ENCODE data around the gene AUTS2.
"Not testable (repeated sequence)": the region's sequence is repeated elsewhere in the genome, so short reads cannot be mapped to it uniquely, and the experiment has no call there.

AUTS2 gene

DNA sequence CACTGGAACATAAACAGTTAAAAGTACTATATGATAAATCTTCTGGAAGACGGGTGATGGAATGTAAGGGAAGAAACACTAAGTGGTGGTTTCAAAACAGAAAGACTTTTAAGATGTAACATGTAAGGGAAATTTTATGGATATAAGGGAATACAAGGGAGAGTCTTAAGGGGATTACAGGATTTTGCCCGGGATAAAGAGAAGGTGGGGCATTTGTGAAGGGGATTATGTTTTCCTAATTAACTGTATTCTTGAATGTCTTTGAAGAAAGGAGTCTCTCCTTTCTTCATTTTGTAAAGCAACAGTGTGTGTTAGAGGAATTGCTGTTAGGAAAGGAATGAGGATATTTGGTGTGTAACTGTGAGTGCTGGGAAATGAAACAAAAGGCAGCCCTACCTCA, 745.2 kb downstream of the AUTS2 start:
- DNase-seq = no peak

GRCh38 chr7:70344726-70345125, 746.5 kb downstream of the AUTS2 start:
- no peak for DNase-seq

GRCh38 chr7:70346844-70347462, 748.7 kb downstream of the AUTS2 start:
- DNase-seq = no peak

DNA sequence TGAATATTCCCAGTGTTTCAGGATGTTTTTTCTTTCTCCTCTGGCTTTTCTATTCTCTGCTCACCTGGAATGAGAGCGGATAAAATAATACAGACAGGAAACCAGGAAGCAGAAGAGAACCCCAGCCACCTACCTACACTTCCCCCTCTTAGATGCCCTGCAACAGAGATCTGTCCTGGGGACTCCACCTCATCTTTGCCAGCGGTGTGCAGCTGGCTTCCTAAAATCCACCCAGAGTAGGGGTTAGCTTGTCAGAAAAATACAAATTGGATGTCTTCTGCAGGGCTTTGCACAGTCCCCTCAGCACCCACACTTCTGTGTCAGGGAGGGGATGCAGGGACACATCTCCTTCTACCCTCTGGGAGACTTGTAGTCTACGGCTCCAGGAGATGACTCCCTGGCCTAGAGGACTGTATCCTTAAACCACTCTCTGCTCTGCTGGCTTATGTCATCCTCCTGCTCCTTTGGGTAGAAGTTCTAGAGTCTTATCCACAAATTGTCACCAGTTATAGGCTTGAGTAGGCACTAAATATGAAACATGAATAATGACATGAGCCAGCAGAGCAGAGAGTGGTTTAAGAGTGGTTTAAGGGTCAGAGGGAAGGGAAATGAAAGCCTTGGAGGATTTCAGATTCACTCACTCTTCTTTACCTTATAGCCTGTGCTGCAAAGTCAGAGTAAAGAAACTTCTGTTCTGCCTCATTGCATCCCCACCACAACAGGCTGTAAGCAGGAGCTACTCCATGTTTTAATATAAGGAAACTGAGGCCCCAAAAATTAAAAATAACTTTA, 749.4 kb downstream of the AUTS2 start:
- DNase-seq = no peak

DNA sequence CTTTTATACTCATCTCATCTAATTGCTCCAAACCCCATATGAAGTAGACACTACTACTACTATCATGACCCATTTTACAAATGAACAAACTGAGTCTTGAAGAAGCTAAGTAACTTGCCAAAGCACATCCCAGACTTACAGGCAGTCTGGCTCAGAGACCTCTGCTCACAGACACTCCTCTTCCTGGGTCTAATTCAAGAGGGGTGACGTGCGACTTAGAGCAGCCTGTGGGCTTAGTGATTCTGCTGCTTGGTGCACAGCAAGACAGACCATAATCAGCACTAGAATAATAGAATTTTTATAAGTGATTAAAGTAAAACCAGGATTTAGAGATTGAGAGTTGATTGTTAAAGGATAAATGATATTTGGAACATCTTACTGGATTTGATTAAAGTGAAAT, 750.8 kb downstream of the AUTS2 start:
- DNase-seq = no peak

DNA sequence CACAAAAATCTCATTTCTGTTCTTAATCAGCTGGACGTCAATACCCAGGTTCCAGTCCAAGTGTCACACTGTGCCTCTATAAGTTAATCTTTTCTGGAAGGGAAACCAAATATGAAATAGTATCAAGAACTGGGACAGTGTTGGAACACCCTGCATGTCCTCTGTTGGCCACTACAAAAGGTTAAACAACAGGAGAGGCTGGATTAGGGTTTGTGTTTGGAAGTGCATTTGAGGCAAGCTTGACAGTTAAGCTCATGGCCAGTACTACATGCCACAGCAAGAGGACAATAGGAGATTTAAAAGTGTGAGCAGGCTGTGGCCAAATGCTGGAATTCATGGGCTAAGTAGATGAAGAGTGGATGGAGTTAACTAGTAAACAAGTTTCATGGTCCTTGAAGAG, 751.5 kb downstream of the AUTS2 start:
- no peak for DNase-seq

DNA sequence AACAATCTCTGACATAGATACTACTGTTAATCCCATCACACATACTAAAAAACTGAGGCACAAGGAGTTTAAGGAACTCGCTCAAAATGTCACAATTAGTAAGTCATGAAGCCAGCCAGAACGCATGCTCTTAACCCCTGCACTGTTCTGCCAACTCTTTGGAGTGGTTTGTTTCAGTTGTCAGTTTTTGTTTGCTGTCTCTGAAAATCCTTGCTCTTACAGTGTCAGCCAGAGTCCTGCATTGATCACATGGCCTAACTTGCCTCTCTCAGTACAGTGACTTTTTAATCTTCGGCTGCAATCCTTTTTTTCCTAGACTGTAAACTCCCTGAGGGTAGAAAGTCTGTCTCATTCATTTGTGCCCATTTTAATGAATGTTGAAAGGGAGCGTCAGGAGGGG, 753.8 kb downstream of the AUTS2 start:
- no peak for DNase-seq

- no peak for DNase-seq
Observed at GRCh38 chr7:70352906-70353305, 754.6 kb downstream of the AUTS2 start.

- no peak for DNase-seq
Observed at GRCh38 chr7:70353330-70353945, 755.2 kb downstream of the AUTS2 start.

DNA sequence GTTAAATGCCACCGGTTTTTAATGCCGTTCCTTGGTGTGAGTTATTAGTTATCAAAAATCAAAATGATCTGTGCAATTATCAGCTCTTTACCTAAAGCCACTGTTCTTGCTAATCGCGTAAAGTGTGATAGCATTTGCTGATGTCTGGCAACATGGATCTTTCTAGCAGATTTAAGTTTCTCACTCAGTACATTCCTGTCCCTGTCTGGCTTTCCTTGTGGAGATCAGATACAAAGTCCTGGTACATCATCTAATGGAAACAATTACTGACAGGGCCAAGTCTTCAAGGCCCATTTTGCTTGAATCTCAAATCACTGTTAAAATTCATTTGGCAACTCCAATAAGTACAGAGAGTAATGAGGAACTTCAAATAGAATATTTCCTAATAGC, 755.7 kb downstream of the AUTS2 start:
- no peak for DNase-seq

- DNase-seq = peak; percentile 63
Observed at GRCh38 chr7:70354409-70355169, 756.3 kb downstream of the AUTS2 start.

- DNase-seq = no peak
Observed at GRCh38 chr7:70355198-70356020, 757.1 kb downstream of the AUTS2 start.

DNA sequence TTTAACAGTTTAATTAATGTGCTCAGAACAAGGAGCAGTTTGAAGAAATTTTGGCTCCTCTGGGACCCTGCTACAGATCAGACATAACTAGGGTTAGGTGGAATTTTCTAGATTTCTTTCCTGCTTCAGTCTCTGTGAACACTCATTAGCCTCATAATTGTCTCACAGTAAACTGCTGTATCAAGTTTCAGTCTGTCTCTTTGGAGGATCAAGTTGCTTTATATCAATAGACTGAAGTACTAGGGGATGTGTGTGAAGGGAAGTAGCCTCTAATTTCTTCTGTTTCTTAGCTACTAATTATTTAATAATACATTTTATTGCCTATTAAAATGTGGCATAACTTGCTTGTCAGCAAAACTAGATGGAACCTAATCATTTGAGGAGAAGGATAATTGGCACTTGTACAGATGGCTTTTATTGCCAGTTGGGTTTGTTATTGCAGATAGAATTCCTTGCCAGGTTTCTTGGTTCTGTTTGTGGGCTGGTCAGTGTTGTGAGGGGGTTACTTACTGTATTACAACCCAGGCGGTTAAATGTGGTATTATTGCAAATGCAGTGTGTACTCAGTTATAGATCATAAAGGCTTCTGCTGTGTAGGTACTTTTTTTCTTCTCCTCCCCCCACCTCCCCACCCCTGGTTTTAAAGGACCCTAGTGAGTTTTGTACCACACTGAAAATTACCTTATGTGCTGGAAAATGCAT, 758.0 kb downstream of the AUTS2 start:
- DNase-seq = no peak

DNA sequence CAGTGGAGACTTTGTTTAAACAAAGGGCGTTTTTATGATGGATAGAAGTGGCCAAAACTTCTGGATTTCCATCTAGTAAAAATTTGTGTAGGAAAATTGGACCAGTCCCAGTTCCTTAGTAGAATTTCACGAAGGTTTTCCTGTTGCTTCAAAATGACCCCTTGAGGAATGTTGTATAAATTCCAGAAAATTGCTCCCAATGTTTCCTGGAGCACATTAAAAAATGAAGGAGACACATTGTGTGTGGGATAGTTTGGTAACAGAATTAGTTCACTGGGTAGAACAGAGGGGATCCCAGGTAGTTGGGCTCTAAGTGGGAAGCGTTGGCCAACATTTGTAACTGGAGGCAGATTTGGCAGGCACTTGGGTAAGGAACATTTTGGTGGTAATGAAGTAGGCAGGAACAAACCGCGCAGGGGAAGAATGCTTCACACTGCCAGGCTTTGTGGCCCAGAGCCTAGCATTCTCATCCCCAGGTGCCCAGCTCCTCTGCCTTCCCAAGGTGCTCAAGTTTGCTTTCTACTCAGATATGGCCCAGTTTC, 758.6 kb downstream of the AUTS2 start:
- no peak for DNase-seq

DNA sequence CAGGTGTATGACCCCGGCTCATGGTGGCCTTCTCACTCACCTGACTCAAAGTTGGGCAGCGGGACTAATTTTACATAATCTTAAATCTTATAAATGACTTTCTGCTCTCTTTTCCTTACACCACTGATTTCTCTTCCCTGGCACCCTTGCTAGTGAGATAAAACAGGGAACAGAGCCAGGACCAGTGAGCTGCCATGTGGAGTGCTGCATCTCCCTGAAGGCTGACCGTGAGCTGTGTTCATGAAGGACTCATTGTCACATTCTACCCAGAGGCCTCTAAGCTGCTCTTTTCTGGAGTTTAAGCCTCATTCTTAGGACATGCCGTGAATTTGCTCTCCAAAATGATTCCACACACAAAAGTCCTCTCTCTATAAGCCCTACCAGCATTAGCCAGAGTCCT, 762.3 kb downstream of the AUTS2 start:
- DNase-seq = no peak

DNA sequence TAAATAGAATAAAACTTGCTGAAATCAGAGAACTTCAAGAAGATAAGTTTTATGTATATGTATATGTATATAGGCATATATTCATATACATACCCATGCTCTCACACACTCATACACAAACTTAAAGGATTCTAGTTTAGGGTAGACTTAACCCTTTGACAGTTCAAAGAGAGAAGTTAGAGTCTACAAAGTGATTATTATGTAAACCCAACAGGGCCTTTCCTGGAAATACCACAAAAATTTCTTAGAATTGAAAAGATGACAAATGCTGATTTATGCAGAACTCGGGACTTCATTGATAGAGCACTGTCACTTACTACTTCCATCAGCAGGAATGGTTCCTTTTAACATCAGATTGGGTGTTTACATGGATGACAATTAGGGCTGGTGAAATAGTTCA, 763.5 kb downstream of the AUTS2 start:
- DNase-seq = no peak

DNA sequence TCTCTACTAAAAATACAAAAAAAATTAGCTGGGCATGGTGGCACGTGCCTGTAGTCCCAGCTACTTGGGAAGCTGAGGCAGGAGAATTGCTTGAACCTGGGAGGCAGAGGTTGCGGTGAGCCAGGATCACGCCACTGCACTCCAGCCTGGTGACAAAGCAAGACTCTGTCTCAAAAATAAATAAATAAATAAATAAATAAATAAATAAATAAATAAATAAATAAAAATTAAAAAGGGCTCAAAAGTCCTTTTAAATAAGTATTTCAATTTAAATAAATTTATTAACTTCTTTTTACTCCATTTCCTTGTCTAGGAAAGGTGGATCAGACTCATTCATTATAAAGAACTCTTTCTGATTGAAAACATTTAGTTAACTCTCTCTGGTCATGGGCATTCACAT, 766.1 kb downstream of the AUTS2 start:
- not testable (repeated sequence) for DNase-seq

GRCh38 chr7:70371652-70372051, 773.4 kb downstream of the AUTS2 start:
- DNase-seq = no peak

- no peak for DNase-seq
Observed at GRCh38 chr7:70372768-70373515, 774.7 kb downstream of the AUTS2 start.

GRCh38 chr7:70374772-70375533, 776.7 kb downstream of the AUTS2 start:
- DNase-seq = no peak

All from activated effector memory CD4-positive, alpha-beta T cell treated with anti-CD3 and anti-CD28 coated beads, Interleukin-2, amount 50 U/mL, for 16 hours (primary cell).